GM23338 (cell line): ENCODE results near the gene MOSPD2. TPM values are rescaled to one million over a fixed set of nuclear protein-coding genes. Genes with fewer than 3 reads are reported as not detected.

Experiments used
- ATAC-seq: fragments of 200-7000 bp; cut with Tn5 transposase; 3 replicates; pipeline ENCODE4 v1.9.1; 2020
- DNase-seq: peaks from one replicate; pipeline ENCODE4 v3.0.0-alpha.2; 2015; ENCODE audit warnings: low spot score
- H2AFZ ChIP-seq: fragments of 200-600 bp; sonication (generic); 2 replicates; pipeline ENCODE4 v1.8.0; 2016; ENCODE audit warnings: antibody characterized with exemption, mild to moderate bottlenecking, moderate library complexity
- H3F3A ChIP-seq: fragments of 200-600 bp; sonication (generic); replicated peaks from 2 replicates; pipeline ENCODE4 v1.8.0; 2017; ENCODE audit warnings: antibody characterized with exemption, mixed run types, low read depth
- H3K27ac ChIP-seq: fragments of 200-600 bp; sonication (generic); 2 replicates; pipeline ENCODE4 v1.6.1; 2016; ENCODE audit warnings: low read depth
- H3K27me3 ChIP-seq: fragments of 200-600 bp; sonication (generic); 2 replicates; pipeline ENCODE4 v1.8.0; 2016; ENCODE audit warnings: mild to moderate bottlenecking, mixed run types, moderate library complexity; ENCODE audit not compliant: insufficient read depth
- H3K36me3 ChIP-seq: fragments of 200-600 bp; sonication (generic); 2 replicates; pipeline ENCODE4 v1.8.0; 2016; ENCODE audit warnings: mild to moderate bottlenecking; ENCODE audit not compliant: insufficient read depth
- H3K4me1 ChIP-seq: fragments of 200-600 bp; sonication (generic); 2 replicates; pipeline ENCODE4 v1.8.0; 2016; ENCODE audit warnings: mild to moderate bottlenecking, moderate library complexity; ENCODE audit not compliant: insufficient read depth
- H3K4me2 ChIP-seq: fragments of 200-600 bp; sonication (generic); 2 replicates; pipeline ENCODE4 v1.7.1; 2017; ENCODE audit warnings: mixed run types
- H3K4me3 ChIP-seq: fragments of 200-600 bp; sonication (generic); 2 replicates; pipeline ENCODE4 v1.6.1; 2016; ENCODE audit warnings: mixed run types
- H3K79me2 ChIP-seq: fragments of 200-600 bp; sonication (generic); replicated peaks from 2 replicates; pipeline ENCODE4 v1.8.0; 2017; ENCODE audit warnings: mild to moderate bottlenecking; ENCODE audit not compliant: insufficient read depth
- H3K9me2 ChIP-seq: fragments of 200-600 bp; sonication (generic); 2 replicates; pipeline ENCODE4 v1.8.0; 2017; ENCODE audit not compliant: insufficient read depth
- H4K20me1 ChIP-seq: fragments of 200-600 bp; sonication (generic); replicated peaks from 2 replicates; pipeline ENCODE4 v1.8.0; 2017; ENCODE audit warnings: mild to moderate bottlenecking; ENCODE audit not compliant: insufficient read depth
- H3K27ac Mint-ChIP-seq: 2 replicates; pipeline ENCODE4 v1.8.0; 2020; ENCODE audit warnings: inconsistent platforms, mild to moderate bottlenecking, moderate library complexity, mixed read lengths
- H3K27me3 Mint-ChIP-seq: 3 replicates; pipeline ENCODE4 v1.8.0; 2022; ENCODE audit warnings: low read depth, mild to moderate bottlenecking, moderate library complexity, mixed read lengths, inconsistent platforms; ENCODE audit not compliant: insufficient read depth, poor library complexity
- H3K36me3 Mint-ChIP-seq: 3 replicates; pipeline ENCODE4 v1.8.0; 2021; ENCODE audit warnings: low read depth, mild to moderate bottlenecking, inconsistent platforms, moderate library complexity, mixed read lengths
- H3K4me1 Mint-ChIP-seq: 3 replicates; pipeline ENCODE4 v1.8.0; 2020; ENCODE audit warnings: mild to moderate bottlenecking, inconsistent platforms, mixed read lengths
- H3K4me3 Mint-ChIP-seq: 3 replicates; pipeline ENCODE4 v1.8.0; 2021; ENCODE audit warnings: moderate library complexity, mild to moderate bottlenecking, inconsistent platforms, mixed read lengths
- H3K9me3 Mint-ChIP-seq: 3 replicates; pipeline ENCODE4 v1.8.0; 2020; ENCODE audit warnings: moderate library complexity, mild to moderate bottlenecking, inconsistent platforms, mixed read lengths
- CTCF ChIP-seq, 2 experiments: fragments of 200-600 bp in 1 of 2; sonication (generic) in 1 of 2; conservative IDR thresholded peaks; 2 replicates each; pipeline versions ENCODE4 v1.5.1 to v1.6.1; 2016 to 2017; ENCODE audit warnings: antibody characterized with exemption in 2 of 2, low read depth in 2 of 2, mild to moderate bottlenecking in 2 of 2, moderate library complexity in 1 of 2
- EZH2 ChIP-seq: fragments of 200-600 bp; sonication (generic); IDR thresholded peaks from one replicate; pipeline ENCODE4 v1.8.0; 2017; ENCODE audit warnings: antibody characterized with exemption, mild to moderate bottlenecking, low read depth; ENCODE audit not compliant: unreplicated experiment
- EZH2phosphoT487 ChIP-seq: fragments of 200-600 bp; sonication (generic); IDR thresholded peaks from one replicate; pipeline ENCODE4 v1.8.1; 2018; ENCODE audit warnings: antibody characterized with exemption; ENCODE audit not compliant: unreplicated experiment
- JUNB ChIP-seq: IDR thresholded peaks from one replicate; pipeline ENCODE4 v1.6.1; 2016; ENCODE audit warnings: antibody characterized with exemption; ENCODE audit not compliant: unreplicated experiment
- NANOG ChIP-seq: IDR thresholded peaks from 2 replicates; pipeline ENCODE4 v1.6.1; 2016; ENCODE audit warnings: antibody characterized with exemption, borderline replicate concordance
- polyA plus RNA-seq: library from polyadenylated mRNA; unstranded; fragments of >200 nt; fragmentation: Nextera tagmentation; extraction: Ambion mirVana; gene quantifications from 2 replicates; pipeline ENCODE4 v1.2.1, GENCODE V29; 2016
- total RNA-seq: library from RNA; depleted of rRNA; stranded (reverse); fragments of >200 nt; shearing (Covaris generic); gene quantifications from 2 replicates; pipeline ENCODE4 v1.2.3, GENCODE V29; 2014
- TF ChIP-seq, protein P1 (sequence below): IDR thresholded peaks from 2 replicates; pipeline ENCODE4 v1.6.1; 2016; ENCODE audit warnings: antibody characterized with exemption

MOSPD2 gene
- total and polyA plus RNA-seq, 2 experiments from 2014 or later, result 8.5 to 13.9 TPM

GRCh38 chrX:14934423-14934822, 61.2 kb downstream of the MOSPD2 start (continued):
- TF ChIP-seq EZH2phosphoT487, result no peak

- no peak overlapping the region for H3K4me3 ChIP-seq
- ATAC-seq (no peak), DNase-seq (no peak)
- no peak overlapping the region for H3K4me3 Mint-ChIP-seq
- H3K4me1 ChIP-seq, result no peaks in the 10 kb centered on the region
- TF ChIP-seq, protein P1, sequence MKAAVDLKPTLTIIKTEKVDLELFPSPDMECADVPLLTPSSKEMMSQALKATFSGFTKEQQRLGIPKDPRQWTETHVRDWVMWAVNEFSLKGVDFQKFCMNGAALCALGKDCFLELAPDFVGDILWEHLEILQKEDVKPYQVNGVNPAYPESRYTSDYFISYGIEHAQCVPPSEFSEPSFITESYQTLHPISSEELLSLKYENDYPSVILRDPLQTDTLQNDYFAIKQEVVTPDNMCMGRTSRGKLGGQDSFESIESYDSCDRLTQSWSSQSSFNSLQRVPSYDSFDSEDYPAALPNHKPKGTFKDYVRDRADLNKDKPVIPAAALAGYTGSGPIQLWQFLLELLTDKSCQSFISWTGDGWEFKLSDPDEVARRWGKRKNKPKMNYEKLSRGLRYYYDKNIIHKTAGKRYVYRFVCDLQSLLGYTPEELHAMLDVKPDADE, result no peak
- TF ChIP-seq JUNB (no peak), EZH2phosphoT487 (no peak), EZH2 (no peak), CTCF (conservative IDR thresholded peaks at IDR 0.05; ENCODE audit: low read depth in 2 of 2) (no peak)
- no peak overlapping the region for H2AFZ ChIP-seq
- H3F3A ChIP-seq, result no peaks in the 10 kb centered on the region
- no peaks in the 10 kb centered on the region for H3K27me3 Mint-ChIP-seq
- no peaks in the 10 kb centered on the region for H3K36me3 ChIP-seq
- no peak overlapping the region for H3K27ac Mint-ChIP-seq
- H3K9me3 Mint-ChIP-seq, result no peaks in the 10 kb centered on the region
- no peaks in the 10 kb centered on the region for H3K9me2 ChIP-seq
- no peaks in the 10 kb centered on the region for H3K36me3 Mint-ChIP-seq
- no peak overlapping the region for H3K4me2 ChIP-seq
- no peaks in the 10 kb centered on the region for H4K20me1 ChIP-seq
- no peak overlapping the region for H3K27ac ChIP-seq
- no peaks in the 10 kb centered on the region for H3K27me3 ChIP-seq
- no peaks in the 10 kb centered on the region for H3K79me2 ChIP-seq
- peaks cover 6% of the 10 kb centered on the region for H3K4me1 Mint-ChIP-seq
These were observed 63.3 kb downstream of the MOSPD2 start for GRCh38 chrX:14936561-14936960.

DNA sequence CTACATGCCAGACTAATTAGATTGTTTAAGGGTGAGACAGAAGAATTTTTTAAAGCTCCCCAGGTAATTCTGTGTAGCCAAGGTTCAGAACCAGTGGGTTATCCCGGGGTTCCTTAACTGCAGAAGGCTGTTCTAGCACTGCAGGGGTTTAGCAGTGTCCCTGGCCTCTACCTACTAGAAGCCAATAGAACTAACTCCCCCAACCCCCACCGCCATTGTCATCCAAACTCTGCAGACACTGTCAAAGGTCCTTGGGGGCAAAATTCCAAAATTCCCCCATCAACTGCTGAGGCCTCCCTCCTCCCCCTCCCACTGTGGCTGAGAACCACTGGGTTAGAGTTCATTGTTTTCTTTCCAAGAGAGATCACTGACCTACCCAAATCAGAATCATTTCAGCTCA, 66.4 kb downstream of the MOSPD2 start:
- no peaks in the 10 kb centered on the region for H3K36me3 ChIP-seq
- ATAC-seq (peak; percentile 62), DNase-seq (peak; percentile 19)
- H3K4me2 ChIP-seq, result no peak overlapping the region
- H3K27me3 Mint-ChIP-seq, result no peaks in the 10 kb centered on the region
- no peaks in the 10 kb centered on the region for H3K36me3 Mint-ChIP-seq
- H3K4me1 ChIP-seq, result no peaks in the 10 kb centered on the region
- H2AFZ ChIP-seq, result no peak overlapping the region
- H3K27ac ChIP-seq, result no peak overlapping the region
- no peaks in the 10 kb centered on the region for H3K27me3 ChIP-seq
- H3K4me1 Mint-ChIP-seq, result no peaks in the 10 kb centered on the region
- no peaks in the 10 kb centered on the region for H3K9me2 ChIP-seq
- H3K9me3 Mint-ChIP-seq, result no peaks in the 10 kb centered on the region
- no peak overlapping the region for H3K4me3 ChIP-seq
- no peaks in the 10 kb centered on the region for H3K79me2 ChIP-seq
- no peaks in the 10 kb centered on the region for H4K20me1 ChIP-seq
- H3K4me3 Mint-ChIP-seq, result no peak overlapping the region
- TF ChIP-seq EZH2, result no peak
- H3F3A ChIP-seq, result no peaks in the 10 kb centered on the region
- H3K27ac Mint-ChIP-seq, result no peak overlapping the region

- Histone ChIP-seq H3K9me2 (no peaks in the 10 kb centered on the region), H3K27me3 (no peaks in the 10 kb centered on the region), H3F3A (no peaks in the 10 kb centered on the region), H3K4me1 (no peaks in the 10 kb centered on the region), H3K27ac (no peak overlapping the region), H2AFZ (no peak overlapping the region), H3K4me3 (no peak overlapping the region), H3K79me2 (no peaks in the 10 kb centered on the region), H3K36me3 (no peaks in the 10 kb centered on the region), H3K4me2 (no peak overlapping the region), H4K20me1 (no peaks in the 10 kb centered on the region)
- no peak for ATAC-seq
- no peaks in the 10 kb centered on the region for H3K36me3 Mint-ChIP-seq
- DNase-seq, result no peak
- H3K4me1 Mint-ChIP-seq, result no peaks in the 10 kb centered on the region
- no peak overlapping the region for H3K27ac Mint-ChIP-seq
- no peaks in the 10 kb centered on the region for H3K27me3 Mint-ChIP-seq
- H3K9me3 Mint-ChIP-seq, result no peaks in the 10 kb centered on the region
- no peak overlapping the region for H3K4me3 Mint-ChIP-seq
- TF ChIP-seq NANOG, result no peak
These were observed 68.1 kb downstream of the MOSPD2 start for GRCh38 chrX:14941301-14941700.
